NCI-H524 (cell line): ENCODE results near the gene HOXB2.
"Not testable (repeated sequence)": the region's sequence is repeated elsewhere in the genome, so short reads cannot be mapped to it uniquely, and the experiment has no call there.

ENCODE experiments used
- DNase-seq, 2 experiments: peaks; one replicate each; lab custom pipeline; 2025; lab: John Stamatoyannopoulos, UW

The HOXB2 gene

GRCh38 chr17:48541036-48541576, 3.8 kb downstream of the HOXB2 start:
- peak in 1 of 2 experiments; percentile 49 for DNase-seq

- DNase-seq, result no peak
Observed at GRCh38 chr17:48540213-48540612, 4.7 kb downstream of the HOXB2 start.

- DNase-seq, result no peak
Observed at GRCh38 chr17:48539177-48539576, 5.7 kb downstream of the HOXB2 start.

- no peak for DNase-seq
Observed at GRCh38 chr17:48537316-48537715, 7.6 kb downstream of the HOXB2 start.

- DNase-seq, result not testable (repeated sequence)
Observed at GRCh38 chr17:48535793-48536559, 8.9 kb downstream of the HOXB2 start.

GRCh38 chr17:48532261-48532660, 12.6 kb downstream of the HOXB2 start:
- DNase-seq, result no peak

GRCh38 chr17:48530887-48531272, 14.0 kb downstream of the HOXB2 start, which contains the start of gene HOXB1:
Gene HOXB1 (minus strand): TSS chr17:48531011. CDS start chr17:48530904, 107 bp downstream.
- no peak for DNase-seq

- DNase-seq, result no peak
Observed at GRCh38 chr17:48530208-48530886, 14.6 kb downstream of the HOXB2 start.

GRCh38 chr17:48529683-48530009, 15.3 kb downstream of the HOXB2 start:
- no peak for DNase-seq

- DNase-seq, result no peak
Observed at GRCh38 chr17:48528936-48529682, 15.8 kb downstream of the HOXB2 start.

- DNase-seq, result no peak
Observed at GRCh38 chr17:48528153-48528935, 16.6 kb downstream of the HOXB2 start.

- no peak for DNase-seq
Observed at GRCh38 chr17:48527547-48527932, 17.4 kb downstream of the HOXB2 start.

GRCh38 chr17:48526608-48527546, 18.0 kb downstream of the HOXB2 start:
- DNase-seq, result no peak

- no peak for DNase-seq
Observed at GRCh38 chr17:48523010-48523409, 21.9 kb downstream of the HOXB2 start.

GRCh38 chr17:48522031-48522653, 22.8 kb downstream of the HOXB2 start:
- DNase-seq, result no peak

GRCh38 chr17:48520631-48521079, 24.3 kb downstream of the HOXB2 start:
- DNase-seq, result no peak

GRCh38 chr17:48519427-48519826, 25.5 kb downstream of the HOXB2 start:
- no peak for DNase-seq

- DNase-seq, result no peak
Observed at GRCh38 chr17:48517478-48517877, 27.4 kb downstream of the HOXB2 start.

- no peak for DNase-seq
Observed at GRCh38 chr17:48515925-48516900, 28.7 kb downstream of the HOXB2 start.
